Progenitor cell of endocrine pancreas (in vitro differentiated cells): ENCODE results near the gene SUFU. TPM values are rescaled to one million over a fixed set of nuclear protein-coding genes. Genes with fewer than 3 reads are reported as not detected.
"Not testable (repeated sequence)": the region's sequence is repeated elsewhere in the genome, so short reads cannot be mapped to it uniquely, and the experiment has no call there.

ENCODE experiments used
- DNase-seq: peaks from one replicate; pipeline ENCODE4 v3.0.0; 2021; ENCODE audit warnings: low spot score; ENCODE audit not compliant: unreplicated experiment
- H3K27ac Mint-ChIP-seq: 2 replicates; pipeline ENCODE4 v1.8.0; 2021; ENCODE audit warnings: mild to moderate bottlenecking, moderate library complexity, mixed read lengths
- H3K27me3 Mint-ChIP-seq: 2 replicates; pipeline ENCODE4 v1.8.0; 2021; ENCODE audit warnings: mixed read lengths
- H3K36me3 Mint-ChIP-seq: 2 replicates; pipeline ENCODE4 v1.8.0; 2022; ENCODE audit warnings: mixed read lengths; ENCODE audit not compliant: insufficient read depth
- H3K4me1 Mint-ChIP-seq: 2 replicates; pipeline ENCODE4 v1.8.0; 2021; ENCODE audit warnings: low read depth, mixed read lengths
- H3K4me3 Mint-ChIP-seq: 2 replicates; pipeline ENCODE4 v1.8.0; 2021; ENCODE audit warnings: low read depth, mild to moderate bottlenecking, moderate library complexity, mixed read lengths
- H3K9me3 Mint-ChIP-seq: 2 replicates; pipeline ENCODE4 v1.8.0; 2021; ENCODE audit warnings: low read depth, mixed read lengths
- total RNA-seq: library from RNA; stranded (reverse); gene quantifications from 2 replicates; pipeline ENCODE4 v1.2.1, GENCODE V29; 2021
- TF ChIP-seq, protein P1 (sequence below): fragments of 200-600 bp; sonication (generic); IDR thresholded peaks from one replicate; pipeline ENCODE4 v1.5.0; 2021; ENCODE audit warnings: antibody characterized with exemption, mild to moderate bottlenecking; ENCODE audit not compliant: unreplicated experiment

The SUFU gene
- total RNA-seq, 1 donor from 2014 or later, result 25.8 TPM

DNA sequence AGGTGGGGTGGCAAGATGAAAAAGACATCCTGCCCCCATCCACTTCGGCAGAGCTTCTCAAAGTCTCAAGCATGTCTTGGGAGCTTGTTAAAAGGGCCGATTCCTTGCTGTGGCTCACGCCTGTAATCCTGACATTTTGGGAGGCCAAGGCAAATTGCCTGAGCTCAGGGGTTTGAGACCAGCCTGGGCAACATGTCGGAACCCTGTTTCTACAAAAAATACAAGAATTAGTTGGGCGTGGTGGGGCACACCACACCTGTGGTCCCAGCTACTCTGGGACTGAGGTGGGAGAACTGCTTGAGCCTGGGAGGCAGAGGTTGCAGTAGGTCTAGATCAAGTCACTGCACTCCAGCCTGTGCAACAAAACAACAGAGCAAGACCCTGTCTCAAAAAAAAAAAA lies 155.0 kb downstream of the SUFU start:
- no peak for DNase-seq
- H3K4me3 Mint-ChIP-seq, result no peak overlapping the region
- H3K36me3 Mint-ChIP-seq, result peaks cover 11% of the 10 kb centered on the region
- no peaks in the 10 kb centered on the region for H3K9me3 Mint-ChIP-seq
- H3K27ac Mint-ChIP-seq, result no peak overlapping the region
- TF ChIP-seq, protein P1, sequence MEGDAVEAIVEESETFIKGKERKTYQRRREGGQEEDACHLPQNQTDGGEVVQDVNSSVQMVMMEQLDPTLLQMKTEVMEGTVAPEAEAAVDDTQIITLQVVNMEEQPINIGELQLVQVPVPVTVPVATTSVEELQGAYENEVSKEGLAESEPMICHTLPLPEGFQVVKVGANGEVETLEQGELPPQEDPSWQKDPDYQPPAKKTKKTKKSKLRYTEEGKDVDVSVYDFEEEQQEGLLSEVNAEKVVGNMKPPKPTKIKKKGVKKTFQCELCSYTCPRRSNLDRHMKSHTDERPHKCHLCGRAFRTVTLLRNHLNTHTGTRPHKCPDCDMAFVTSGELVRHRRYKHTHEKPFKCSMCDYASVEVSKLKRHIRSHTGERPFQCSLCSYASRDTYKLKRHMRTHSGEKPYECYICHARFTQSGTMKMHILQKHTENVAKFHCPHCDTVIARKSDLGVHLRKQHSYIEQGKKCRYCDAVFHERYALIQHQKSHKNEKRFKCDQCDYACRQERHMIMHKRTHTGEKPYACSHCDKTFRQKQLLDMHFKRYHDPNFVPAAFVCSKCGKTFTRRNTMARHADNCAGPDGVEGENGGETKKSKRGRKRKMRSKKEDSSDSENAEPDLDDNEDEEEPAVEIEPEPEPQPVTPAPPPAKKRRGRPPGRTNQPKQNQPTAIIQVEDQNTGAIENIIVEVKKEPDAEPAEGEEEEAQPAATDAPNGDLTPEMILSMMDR, result no peak
- peaks cover 1% of the 10 kb centered on the region for H3K4me1 Mint-ChIP-seq
- no peaks in the 10 kb centered on the region for H3K27me3 Mint-ChIP-seq

DNA sequence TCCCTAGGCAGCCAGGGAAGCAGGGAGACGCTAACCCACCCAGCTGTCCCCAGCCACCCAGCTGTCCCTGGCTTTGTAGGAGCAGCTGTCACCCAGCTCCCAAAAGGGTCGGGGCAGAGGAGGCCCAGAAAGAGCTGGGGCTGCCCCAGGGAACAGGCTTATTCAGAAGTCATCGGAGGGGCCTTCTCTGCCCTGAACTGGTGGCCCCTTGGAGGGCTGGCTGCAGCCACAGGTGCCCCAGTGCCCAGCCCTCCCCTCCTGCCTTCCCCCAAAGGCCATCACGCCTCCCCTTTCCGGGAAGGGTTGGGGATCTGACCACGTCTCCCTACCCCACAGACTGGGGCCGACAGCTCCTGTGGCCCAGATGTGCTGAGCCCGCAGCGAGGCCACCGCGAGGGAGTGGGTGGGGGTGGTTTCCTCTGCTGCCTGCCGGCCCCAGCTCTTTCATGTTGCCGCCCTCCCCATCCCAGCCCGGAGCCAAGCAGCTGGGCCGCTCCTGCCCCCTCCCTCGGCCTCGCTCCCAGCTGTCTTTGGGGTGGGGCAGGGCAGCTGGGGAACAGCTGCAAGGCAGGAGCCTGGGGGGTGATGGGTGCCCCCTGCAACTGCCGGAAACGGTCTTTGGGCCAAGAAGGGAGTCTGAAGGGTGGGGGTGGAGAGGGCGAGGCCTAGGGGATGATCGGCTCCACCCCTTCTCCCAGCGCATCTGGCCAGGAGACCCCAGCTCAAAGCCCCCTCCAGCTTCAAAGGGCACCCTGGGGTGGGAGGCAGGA lies 157.3 kb downstream of the SUFU start:
- Mint-ChIP-seq H3K4me1 (peaks cover 1% of the 10 kb centered on the region), H3K9me3 (no peaks in the 10 kb centered on the region), H3K27me3 (no peaks in the 10 kb centered on the region), H3K27ac (no peak overlapping the region), H3K4me3 (no peak overlapping the region), H3K36me3 (peaks cover 8% of the 10 kb centered on the region)
- DNase-seq, result no peak
- TF ChIP-seq, protein P1, result no peak

DNA sequence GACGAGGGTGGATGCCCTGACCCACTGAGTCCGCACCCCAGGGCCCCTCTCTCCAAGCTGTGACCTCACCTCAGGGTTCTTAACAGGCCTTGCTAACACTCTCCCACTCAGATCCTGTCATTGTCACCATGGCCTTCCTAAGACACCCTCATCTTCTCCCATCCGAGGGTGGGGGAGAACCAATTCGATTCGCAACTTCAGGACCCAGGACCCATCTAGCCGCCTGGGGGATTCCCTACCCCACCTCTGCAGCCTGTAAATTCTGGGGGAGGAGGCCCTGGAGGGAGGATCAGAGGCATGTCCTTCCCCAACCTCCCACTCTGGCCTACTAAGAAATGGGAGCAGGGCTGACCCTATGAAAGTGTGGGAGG lies 157.9 kb downstream of the SUFU start:
- Mint-ChIP-seq H3K9me3 (no peaks in the 10 kb centered on the region), H3K4me3 (no peak overlapping the region), H3K27me3 (no peaks in the 10 kb centered on the region)

DNA sequence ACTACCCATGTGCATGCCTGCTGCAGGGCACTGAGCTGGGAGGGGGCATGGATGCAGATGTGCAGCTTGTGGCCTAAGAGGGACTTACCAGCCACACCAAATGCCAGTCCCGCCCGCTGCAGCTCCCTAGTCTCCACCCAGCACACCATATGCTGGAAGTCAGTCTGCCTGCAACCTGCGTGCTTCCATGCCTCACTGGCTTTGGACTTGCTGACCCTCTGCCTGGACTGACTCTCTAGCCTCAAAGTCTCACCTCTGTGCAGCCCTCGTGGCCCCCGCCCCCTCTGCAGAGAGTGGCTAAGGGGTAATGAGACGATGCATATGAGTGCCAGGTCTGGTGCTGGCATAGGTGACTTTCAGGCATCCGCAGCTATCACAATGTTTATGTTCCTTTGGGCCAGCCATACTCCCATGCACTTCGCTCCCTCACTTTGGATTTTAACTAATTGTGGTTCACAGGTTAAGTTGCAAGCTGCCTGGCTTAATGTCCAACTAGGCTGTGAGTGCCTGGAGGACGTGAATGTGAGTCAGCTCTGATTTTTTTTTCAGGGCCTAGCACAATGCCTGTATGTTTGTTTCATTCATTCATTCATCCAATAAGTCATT lies 162.2 kb downstream of the SUFU start:
- Mint-ChIP-seq H3K36me3 (no peaks in the 10 kb centered on the region), H3K27ac (peak overlapping the region; percentile 78), H3K4me3 (no peak overlapping the region), H3K9me3 (no peaks in the 10 kb centered on the region), H3K4me1 (peaks cover 5% of the 10 kb centered on the region), H3K27me3 (peaks cover 3% of the 10 kb centered on the region)
- TF ChIP-seq, protein P1, result no peak
- DNase-seq, result no peak

More for the DNA sequence above, 157.9 kb downstream of the SUFU start:
- H3K27ac Mint-ChIP-seq, result no peak overlapping the region
- TF ChIP-seq, protein P1, result no peak
- no peak for DNase-seq
- peaks cover 1% of the 10 kb centered on the region for H3K4me1 Mint-ChIP-seq
- H3K36me3 Mint-ChIP-seq, result peaks cover 8% of the 10 kb centered on the region

DNA sequence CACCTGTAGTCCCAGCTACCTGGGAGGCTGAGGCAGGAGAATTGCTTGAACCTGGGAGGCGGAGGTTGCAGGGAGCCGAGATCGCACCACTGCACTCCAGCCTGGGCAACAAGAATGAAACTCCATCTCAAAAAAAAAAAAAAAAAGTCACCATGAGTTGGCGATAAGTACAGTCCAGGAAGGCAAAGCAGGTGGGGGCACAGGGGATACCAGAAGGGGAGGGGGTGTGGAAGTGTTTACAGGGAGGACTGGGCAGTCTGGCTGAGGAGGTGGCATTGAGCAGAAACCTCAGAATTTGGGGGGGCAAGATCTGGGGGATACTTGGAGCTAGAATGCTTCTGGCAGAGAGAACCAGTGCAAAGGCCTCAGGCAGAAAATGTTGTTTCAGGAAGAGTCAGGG lies 163.6 kb downstream of the SUFU start:
- H3K9me3 Mint-ChIP-seq, H3K4me1 Mint-ChIP-seq: not testable (repeated sequence)
- peak overlapping the region; percentile 87 for H3K27ac Mint-ChIP-seq

More for the DNA sequence above, 163.6 kb downstream of the SUFU start:
- not testable (repeated sequence) for H3K36me3 Mint-ChIP-seq, H3K4me3 Mint-ChIP-seq, H3K27me3 Mint-ChIP-seq, DNase-seq
